B cell (primary cell): Measurements from ENCODE around the gene ZBP1. TPM values are rescaled to one million over a fixed set of nuclear protein-coding genes. Genes with fewer than 3 reads are reported as not detected.

Source experiments
- ATAC-seq: fragments of 200-7000 bp; cut with Tn5 transposase; one replicate; pipeline ENCODE4 v1.10.0; 2021; ENCODE audit warnings: low read depth, mild to moderate bottlenecking, moderate number of reproducible peaks, moderate library complexity
- CTCF ChIA-PET: fragments of 350-600 bp; sonication (Branson Sonifier 250); formaldehyde crosslinking; loops from one replicate; lab custom pipeline; 2021; ENCODE audit warnings: antibody characterized with exemption, inconsistent platforms; lab: Charles Lee
- POLR2A ChIA-PET: fragments of 350-600 bp; sonication (Branson Sonifier 250); formaldehyde crosslinking; loops from one replicate; lab custom pipeline; 2021; ENCODE audit warnings: antibody characterized with exemption; lab: Charles Lee
- DNase-seq: peaks from one replicate; pipeline ENCODE4 v3.0.0; 2013
- H2AFZ ChIP-seq: 2 replicates; pipeline ENCODE4 v1.6.1; 2012; ENCODE audit warnings: mild to moderate bottlenecking, low read depth, low read length; ENCODE audit not compliant: insufficient read depth, poor library complexity, severe bottlenecking
- H3K27ac ChIP-seq, 2 donors: 1 replicate in 1 of 2; 2 replicates in 1 of 2; pipeline ENCODE4 v1.5.1; 2012 to 2013; ENCODE audit warnings: low read length in 2 of 2, mild to moderate bottlenecking in 2 of 2, moderate library complexity in 1 of 2
- H3K27me3 ChIP-seq, 4 experiments: fragments of 200-600 bp in 1 of 4; sonication (generic) in 1 of 4; replicated peaks in 1 of 4; 1 replicate in 2 of 4; 2 replicates in 2 of 4; pipeline versions ENCODE4 v1.6.1 to v1.7.0; 2013 to 2016; ENCODE audit warnings: low read length in 3 of 4, mild to moderate bottlenecking in 2 of 4, mixed read lengths in 1 of 4, moderate library complexity in 1 of 4; ENCODE audit not compliant: insufficient read depth in 4 of 4, control insufficient read depth in 3 of 4; ENCODE audit errors: control extremely low read depth in 1 of 4
- H3K36me3 ChIP-seq, 2 experiments: replicated peaks in 1 of 2; 1 replicate in 1 of 2; 2 replicates in 1 of 2; pipeline versions ENCODE4 v1.6.1 to v1.7.1; 2013; ENCODE audit warnings: low read length in 1 of 2; ENCODE audit not compliant: insufficient read depth in 2 of 2, control insufficient read depth in 1 of 2; ENCODE audit errors: control extremely low read depth in 1 of 2, extremely low read depth in 1 of 2
- H3K4me1 ChIP-seq, 2 donors: fragments of 200-600 bp in 1 of 2; sonication (generic) in 1 of 2; 1 replicate in 1 of 2; 2 replicates in 1 of 2; pipeline versions ENCODE4 v1.5.1 to v1.6.1; 2013 to 2017; ENCODE audit warnings: low read length in 2 of 2; ENCODE audit not compliant: control insufficient read depth in 2 of 2, insufficient read depth in 2 of 2
- H3K4me2 ChIP-seq: replicated peaks from 2 replicates; pipeline ENCODE3; 2012; ENCODE audit warnings: mild to moderate bottlenecking, low read depth, low read length; ENCODE audit not compliant: poor library complexity, severe bottlenecking
- H3K4me3 ChIP-seq, 5 experiments: fragments of 200-600 bp in 1 of 5; sonication (generic) in 1 of 5; 1 replicate in 3 of 5; 2 replicates in 2 of 5; pipeline versions ENCODE4 v1.5.1 to v1.7.0; 2011 to 2016; ENCODE audit warnings: low read length in 4 of 5, mild to moderate bottlenecking in 4 of 5, low read depth in 2 of 5, control low read depth in 1 of 5, moderate library complexity in 1 of 5; ENCODE audit not compliant: insufficient read depth in 1 of 5; ENCODE audit errors: control extremely low read depth in 1 of 5, extremely low read depth in 1 of 5
- H3K79me2 ChIP-seq: fragments of 200-600 bp; sonication (generic); one replicate; pipeline ENCODE4 v1.6.0; 2016; ENCODE audit warnings: low read length; ENCODE audit not compliant: control insufficient read depth, insufficient read depth
- H3K9ac ChIP-seq: fragments of 200-600 bp; sonication (generic); 2 replicates; pipeline ENCODE4 v1.6.1; 2017; ENCODE audit warnings: mild to moderate bottlenecking, low read length, moderate library complexity
- H3K9me3 ChIP-seq, 3 donors: one replicate each; pipeline versions ENCODE4 v1.6.1 to v1.7.1; 2013; ENCODE audit warnings: low read length in 2 of 3; ENCODE audit not compliant: control insufficient read depth in 2 of 3, insufficient read depth in 1 of 3; ENCODE audit errors: control extremely low read depth in 1 of 3
- H4K20me1 ChIP-seq: 2 replicates; pipeline ENCODE4 v1.6.0; 2012; ENCODE audit warnings: mild to moderate bottlenecking, low read length; ENCODE audit not compliant: insufficient read depth, control insufficient read depth, poor library complexity, severe bottlenecking
- H3K27ac Mint-ChIP-seq: one replicate; pipeline ENCODE4 v1.8.0; 2021; ENCODE audit warnings: mixed read lengths
- H3K27me3 Mint-ChIP-seq: one replicate; pipeline ENCODE4 v1.8.0; 2021; ENCODE audit warnings: mixed read lengths
- H3K4me1 Mint-ChIP-seq: one replicate; pipeline ENCODE4 v1.8.0; 2021; ENCODE audit warnings: mixed read lengths
- H3K4me3 Mint-ChIP-seq: one replicate; pipeline ENCODE4 v1.8.0; 2021; ENCODE audit warnings: mixed read lengths
- H3K9me3 Mint-ChIP-seq: one replicate; pipeline ENCODE4 v1.8.0; 2022; ENCODE audit warnings: mixed read lengths; ENCODE audit not compliant: insufficient read depth
- CTCF ChIP-seq: fragments of 200-600 bp; IDR thresholded peaks from one replicate; pipeline ENCODE4 v1.8.0; 2022; ENCODE audit warnings: antibody characterized with exemption, mild to moderate bottlenecking
- EZH2 ChIP-seq: IDR thresholded peaks from 2 replicates; pipeline ENCODE4 v1.6.1; 2012; ENCODE audit warnings: borderline replicate concordance, low read depth, mild to moderate bottlenecking, moderate library complexity, low read length; ENCODE audit not compliant: insufficient read depth, poor library complexity, severe bottlenecking
- WGBS: methylation state at CpG from one replicate; pipeline ENCODE4 v1.1.5; 2013; ENCODE audit warnings: missing lambda C conversion rate; ENCODE audit not compliant: insufficient coverage; 5-methylcytosine and 5-hydroxymethylcytosine counted together
- intact Hi-C: fragments of 100-400 bp; cut with micrococcal nuclease; formaldehyde crosslinking; loops from one replicate; pipeline ENCODE4 v1.10.0; 2022
- polyA plus RNA-seq: library from polyadenylated mRNA; depleted of rRNA; stranded (reverse); fragments of >200 nt; gene quantifications from 2 replicates; pipeline ENCODE4 v1.2.3, GENCODE V29; 2012
- total RNA-seq, 2 donors: library from RNA; stranded (reverse); fragments of 120-200 nt in 1 of 2; gene quantifications; 1 replicate in 1 of 2; 2 replicates in 1 of 2; pipeline versions ENCODE4 v1.2.3 to v1.2.4, GENCODE V29; 2013 to 2022

ZBP1 gene
- total and polyA plus RNA-seq, 2 donors (not counting 1 experiment from before 2014, with no cell fraction given) = 29.9 to 69.2 TPM

DNA sequence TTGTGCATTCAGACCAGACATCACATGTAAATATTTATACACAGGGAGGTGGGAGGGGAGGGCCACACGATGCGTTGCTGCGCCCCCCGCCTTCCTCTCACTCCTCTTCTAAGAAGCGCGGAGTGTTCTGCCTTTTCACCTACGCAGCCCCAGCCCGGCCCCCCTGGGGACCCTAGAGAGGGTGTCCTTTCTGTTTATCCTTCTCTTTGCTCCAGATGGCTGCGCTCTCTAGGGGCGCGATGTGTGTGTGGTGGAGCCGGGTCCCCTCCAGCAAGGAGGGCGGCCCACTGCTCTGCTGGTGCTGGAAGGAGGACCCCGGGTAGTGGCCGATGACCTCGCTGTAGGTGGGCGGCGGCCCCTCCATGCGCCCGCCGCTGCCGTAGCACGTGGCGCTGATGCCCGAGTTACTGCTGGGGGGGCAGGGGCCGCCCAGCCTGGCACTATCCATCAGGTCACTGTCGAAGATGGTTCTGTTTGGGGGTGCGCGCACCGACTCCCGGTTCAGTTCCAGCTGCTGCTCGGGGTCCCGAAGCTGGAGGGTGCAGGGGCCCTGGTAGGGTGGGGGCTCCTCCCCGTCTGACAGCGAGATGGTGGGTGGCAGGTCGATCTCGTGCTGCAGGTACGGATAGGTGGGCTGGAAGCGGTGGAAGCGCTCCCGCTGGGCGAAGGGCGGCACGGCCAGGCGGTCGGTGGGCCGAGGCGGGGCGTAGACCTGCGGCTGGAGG lies 31.8 kb upstream of the ZBP1 start:
- H3K27ac ChIP-seq = no peak overlapping the region
- POLR2A ChIA-PET = no interaction called here
- no peak overlapping the region for H3K9ac ChIP-seq
- H3K79me2 ChIP-seq = peaks cover 8% of the 10 kb centered on the region
- no peaks in the 10 kb centered on the region for H3K9me3 ChIP-seq
- ATAC-seq (no peak), DNase-seq (peak; percentile 9)
- intact Hi-C loops = loop anchor here (10.0 kb wide), 1 partner anchor 193 kb away; no protein-coding TSS in a partner anchor
- no peak overlapping the region for H2AFZ ChIP-seq
- no peak overlapping the region for H3K4me3 Mint-ChIP-seq
- CTCF ChIA-PET = interaction anchor here (0.7 to 7.0 kb wide), 5 partner anchors 23 to 55 kb away, joined by 3 to 100 read pairs (median 24); partner anchors contain the start of gene ZBP1
- peaks cover 17% of the 10 kb centered on the region for H3K4me1 Mint-ChIP-seq
- TF ChIP-seq EZH2 (no peak), CTCF (no peak)
- H3K27me3 Mint-ChIP-seq = no peaks in the 10 kb centered on the region
- 97% methylated on average over 40 of the region's 50 CpGs for WGBS
- H3K36me3 ChIP-seq = peaks cover 0 to 57% of the 10 kb centered on the region in 2 experiments
- H3K27me3 ChIP-seq = no peaks in the 10 kb centered on the region
- H3K27ac Mint-ChIP-seq = no peak overlapping the region
- no peaks in the 10 kb centered on the region for H3K9me3 Mint-ChIP-seq
- H3K4me3 ChIP-seq = no peak overlapping the region
- peaks cover 50% of the 10 kb centered on the region for H4K20me1 ChIP-seq
- peaks cover 4 to 5% of the 10 kb centered on the region in 2 donors for H3K4me1 ChIP-seq
- H3K4me2 ChIP-seq = no peak overlapping the region
